ENCODE measurements around the gene CDK5R2. TPM values are rescaled to one million over a fixed set of nuclear protein-coding genes. Genes with fewer than 3 reads are reported as not detected.

The CDK5R2 gene
- total RNA-seq, 1 donor from 2014 or later = not detected

GRCh38 chr2:218963601-218964000 is 4.1 kb downstream of the CDK5R2 start:
- DNase-seq (ENCODE audit: low spot score in 2 of 2) = no peak
- no peak for TF ChIP-seq CTCF (IDR thresholded peaks at IDR 0.05)
- Histone ChIP-seq H3K27ac (no peak overlapping the region), H3K36me3 (no peaks in the 10 kb centered on the region), H3K27me3 (peaks cover 34% of the 10 kb centered on the region), H3K4me3 (no peak overlapping the region), H3K9me3 (no peaks in the 10 kb centered on the region), H3K4me1 (peaks cover 0 to 5% of the 10 kb centered on the region in 2 donors)
- intact Hi-C loops (cut with DNase I) = no loop called here

- intact Hi-C loops (cut with DNase I) = no loop called here
- Histone ChIP-seq H3K27me3 (peaks cover 34% of the 10 kb centered on the region), H3K27ac (no peak overlapping the region), H3K9me3 (no peaks in the 10 kb centered on the region), H3K36me3 (no peaks in the 10 kb centered on the region), H3K4me1 (peaks cover 0 to 5% of the 10 kb centered on the region in 2 donors), H3K4me3 (no peak overlapping the region)
- TF ChIP-seq CTCF (IDR thresholded peaks at IDR 0.05) = no peak
- no peak for DNase-seq (ENCODE audit: low spot score in 2 of 2)
Measured at GRCh38 chr2:218964041-218964771, 4.7 kb downstream of the CDK5R2 start.

- Histone ChIP-seq H3K27me3 (no peaks in the 10 kb centered on the region), H3K9me3 (no peaks in the 10 kb centered on the region), H3K4me3 (no peak overlapping the region), H3K36me3 (no peaks in the 10 kb centered on the region), H3K27ac (no peak overlapping the region), H3K4me1 (no peaks in the 10 kb centered on the region)
- intact Hi-C loops (cut with DNase I) = no loop called here
- DNase-seq (ENCODE audit: low spot score in 2 of 2) = no peak
- TF ChIP-seq CTCF (IDR thresholded peaks at IDR 0.05) = no peak
Measured at GRCh38 chr2:218970894-218971293, 11.4 kb downstream of the CDK5R2 start.

GRCh38 chr2:218975060-218975777 is 15.8 kb downstream of the CDK5R2 start:
- Histone ChIP-seq H3K4me1 (peaks cover 0 to 5% of the 10 kb centered on the region in 2 donors), H3K9me3 (no peaks in the 10 kb centered on the region), H3K27me3 (peaks cover 9% of the 10 kb centered on the region), H3K27ac (no peak overlapping the region), H3K36me3 (no peaks in the 10 kb centered on the region), H3K4me3 (no peak overlapping the region)
- no peak for TF ChIP-seq CTCF (IDR thresholded peaks at IDR 0.05)
- intact Hi-C loops (cut with DNase I) = no loop called here
- no peak for DNase-seq (ENCODE audit: low spot score in 2 of 2)

GRCh38 chr2:218979846-218980734 is 20.6 kb downstream of the CDK5R2 start:
- peaks cover 15 to 37% of the 10 kb centered on the region in 2 donors for H3K4me1 ChIP-seq

More at GRCh38 chr2:218979846-218980734, 20.6 kb downstream of the CDK5R2 start:
- peak; percentile 75 to 97 (median 97) for TF ChIP-seq CTCF (IDR thresholded peaks at IDR 0.05)
- H3K9me3 ChIP-seq = no peaks in the 10 kb centered on the region
- peak overlapping the region; percentile 30 to 35 for H3K4me3 ChIP-seq
- peak; percentile 20 to 88 for DNase-seq (ENCODE audit: low spot score in 2 of 2)
- H3K27ac ChIP-seq = no peak overlapping the region
- peaks cover 47% of the 10 kb centered on the region for H3K27me3 ChIP-seq
- H3K36me3 ChIP-seq = no peaks in the 10 kb centered on the region
- intact Hi-C loops (cut with DNase I) = no loop called here
